ENCODE data around the gene TRAM2.

DNA sequence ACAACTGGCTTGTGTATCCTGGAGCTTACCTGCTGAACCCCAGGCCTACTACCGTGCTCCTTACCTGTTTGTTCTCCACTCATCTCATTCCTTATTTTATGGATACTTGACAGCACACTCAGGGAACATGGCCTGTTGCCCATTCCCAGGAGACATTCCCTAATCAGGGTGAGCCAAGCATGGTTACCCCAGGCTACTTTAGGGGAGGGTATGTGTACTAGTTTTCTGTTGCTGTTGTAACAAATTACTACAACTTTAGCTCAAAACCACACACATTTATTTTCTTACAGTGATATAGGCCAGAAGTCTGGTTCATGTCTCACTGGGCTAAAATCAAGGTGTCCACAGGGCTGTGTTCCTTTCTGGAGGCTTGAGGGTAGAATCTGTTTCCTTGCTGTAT lies 15.0 kb upstream of the TRAM2 start:
- TF ChIP-seq TEAD4 (IDR thresholded peaks at IDR 0.05) (no peak), FOXM1 (IDR thresholded peaks at IDR 0.05; ENCODE audit: borderline replicate concordance, low read depth) (no peak), TAF1 (IDR thresholded peaks at IDR 0.05; ENCODE audit: low read depth) (no peak), EP300 (IDR thresholded peaks at IDR 0.05; ENCODE audit: borderline replicate concordance) (no peak), YY1 (IDR thresholded peaks at IDR 0.05; ENCODE audit: low read depth) (no peak), RAD21 (IDR thresholded peaks at IDR 0.05; ENCODE audit: low read depth) (no peak)

Data from Ishikawa (cell line).